Measurements from ENCODE around the gene APBB1.

Gene APBB1

GRCh38 chr11:6389905-6390717, 28.8 kb downstream of the APBB1 start, which contains the start of gene SMPD1:
SMPD1 (plus strand) TSS chr11:6390474; CDS start chr11:6390599, 125 bp downstream.
- DNase-seq: peak; percentile 85

GRCh38 chr11:6388748-6389147, 30.1 kb downstream of the APBB1 start:
- DNase-seq: no peak

- DNase-seq: no peak
Measured at GRCh38 chr11:6387811-6388599, 30.9 kb downstream of the APBB1 start.

GRCh38 chr11:6385046-6385777, 33.7 kb downstream of the APBB1 start:
- no peak for DNase-seq

- DNase-seq: no peak
Measured at GRCh38 chr11:6378640-6378989, 40.3 kb downstream of the APBB1 start.

GRCh38 chr11:6377902-6378639, 40.8 kb downstream of the APBB1 start:
- DNase-seq: no peak

GRCh38 chr11:6371825-6372224, 47.1 kb downstream of the APBB1 start:
- no peak for DNase-seq

GRCh38 chr11:6365659-6366058, 53.2 kb downstream of the APBB1 start:
- no peak for DNase-seq

GRCh38 chr11:6362873-6363678, 55.8 kb downstream of the APBB1 start:
- peak; percentile 20 for DNase-seq

GRCh38 chr11:6362185-6362872, 56.6 kb downstream of the APBB1 start:
- DNase-seq: no peak

GRCh38 chr11:6360183-6360582, 58.7 kb downstream of the APBB1 start:
- no peak for DNase-seq

GRCh38 chr11:6357222-6357621, 61.7 kb downstream of the APBB1 start:
- no peak for DNase-seq

GRCh38 chr11:6356503-6357055, 62.3 kb downstream of the APBB1 start:
- DNase-seq: no peak

GRCh38 chr11:6354651-6355485, 64.0 kb downstream of the APBB1 start:
- no peak for DNase-seq

- no peak for DNase-seq
Measured at GRCh38 chr11:6353367-6353987, 65.4 kb downstream of the APBB1 start.

GRCh38 chr11:6351782-6352382, 67.0 kb downstream of the APBB1 start:
- no peak for DNase-seq

- no peak for DNase-seq
Measured at GRCh38 chr11:6350486-6350885, 68.4 kb downstream of the APBB1 start.

GRCh38 chr11:6350043-6350442, 68.9 kb downstream of the APBB1 start:
- DNase-seq: no peak

- DNase-seq: no peak
Measured at GRCh38 chr11:6345366-6345765, 73.5 kb downstream of the APBB1 start.
